Ovary (tissue), 9 donors: ENCODE measurements around the gene FLNA. TPM values are rescaled to one million over a fixed set of nuclear protein-coding genes. Genes with fewer than 3 reads are reported as not detected.

Experiments used
- DNase-seq, 5 donors: peaks; one replicate each; pipeline ENCODE4 v3.0.0-alpha.2; 2019 to 2020
- H3K27ac ChIP-seq, 2 donors: fragments of 200-600 bp; one replicate each; pipeline versions ENCODE4 v1.5.1 to v1.8.0; 2019 to 2022
- H3K27me3 ChIP-seq: fragments of 200-600 bp; one replicate; pipeline ENCODE4 v1.8.0; 2022
- H3K36me3 ChIP-seq: fragments of 200-600 bp; sonication (generic); one replicate; pipeline ENCODE4 v1.5.1; 2019
- H3K4me1 ChIP-seq: one replicate; pipeline ENCODE4 v1.8.1; 2013; ENCODE audit warnings: mild to moderate bottlenecking, moderate library complexity; ENCODE audit not compliant: insufficient read depth
- H3K4me3 ChIP-seq: fragments of 200-600 bp; sonication (generic); one replicate; pipeline ENCODE4 v1.5.1; 2017
- H3K9me3 ChIP-seq, 2 donors: fragments of 200-600 bp in 1 of 2; sonication (generic) in 1 of 2; one replicate each; pipeline versions ENCODE4 v1.5.1 to v1.8.1; 2013 to 2019; ENCODE audit warnings: mild to moderate bottlenecking in 1 of 2, moderate library complexity in 1 of 2
- CTCF ChIP-seq, 3 donors: fragments of 450-650 bp in 2 of 3; fragments of 200-600 bp in 1 of 3; IDR thresholded peaks; one replicate each; pipeline versions ENCODE4 v1.5.1 to v1.8.0; 2016 to 2022; ENCODE audit warnings: antibody characterized with exemption in 3 of 3, mild to moderate bottlenecking in 1 of 3
- EP300 ChIP-seq: sonication (generic); formaldehyde crosslinking; IDR thresholded peaks from one replicate; pipeline ENCODE4 v1.6.1; 2017; ENCODE audit warnings: antibody characterized with exemption
- POLR2A ChIP-seq: fragments of 450-650 bp; IDR thresholded peaks from one replicate; pipeline ENCODE4 v1.6.1; 2017; ENCODE audit warnings: antibody characterized with exemption, mild to moderate bottlenecking, moderate library complexity
- WGBS, 3 donors: extraction: QIAGEN DNeasy Blood & Tissue Kit in 1 of 3; methylation state at CpG; one replicate each; pipeline versions ENCODE4 v1.1.5 to v1.1.7; 2013 to 2017; 5-methylcytosine and 5-hydroxymethylcytosine counted together
- intact Hi-C, 4 donors: fragments of 100-400 bp; cut with DNase I; formaldehyde crosslinking; loops; one replicate each; pipeline versions ENCODE4 v1.11.0 to v1.15.1; 2022 to 2023
- polyA plus RNA-seq, 2 donors: library from polyadenylated mRNA; stranded (reverse); fragments of 200-250 nt in 1 of 2; fragments of 350-450 nt in 1 of 2; fragmentation: Illumina TruSeq in 1 of 2; extraction: RNeasy Lipid Tissue Mini Kit (QIAGEN cat#74804) in 1 of 2; gene quantifications; one replicate each; pipeline ENCODE4 v1.2.3, GENCODE V29; 2013 to 2014
- total RNA-seq, 7 donors: library from RNA; depleted of rRNA in 2 of 7; stranded (reverse); fragments of >200 nt in 2 of 7; fragmentation: NEBNext Ultra II Directional in 3 of 7; extraction: Animal tissue kit (Norgen Biotek cat#: 25700) in 3 of 7; gene quantifications; one replicate each; pipeline versions ENCODE4 v1.1.0 to v1.2.4, GENCODE V29; 2016 to 2023
- donor health status: DM: no; HTN: no; CAD: no; lungs with moderate emphysema.
- donor health status: DM: no; HTN: no; CAD: no.
- donor health status: Bipolar disorder and iron deficiency.
- donor health status: DM: yes; HTN: yes; CAD: no.
- donor health status: DM: no; HTN: no; CAD: no.
- donor health status: DM: yes; HTN: yes; CAD: no.

The FLNA gene
- total and polyA plus RNA-seq, 9 donors: 327 to 2,249 (median 885) TPM

- Histone ChIP-seq H3K36me3 (no peaks in the 10 kb centered on the region), H3K27ac (no peak overlapping the region)
Observed at GRCh38 chrX:154365052-154365600, 9.3 kb downstream of the FLNA start.

DNA sequence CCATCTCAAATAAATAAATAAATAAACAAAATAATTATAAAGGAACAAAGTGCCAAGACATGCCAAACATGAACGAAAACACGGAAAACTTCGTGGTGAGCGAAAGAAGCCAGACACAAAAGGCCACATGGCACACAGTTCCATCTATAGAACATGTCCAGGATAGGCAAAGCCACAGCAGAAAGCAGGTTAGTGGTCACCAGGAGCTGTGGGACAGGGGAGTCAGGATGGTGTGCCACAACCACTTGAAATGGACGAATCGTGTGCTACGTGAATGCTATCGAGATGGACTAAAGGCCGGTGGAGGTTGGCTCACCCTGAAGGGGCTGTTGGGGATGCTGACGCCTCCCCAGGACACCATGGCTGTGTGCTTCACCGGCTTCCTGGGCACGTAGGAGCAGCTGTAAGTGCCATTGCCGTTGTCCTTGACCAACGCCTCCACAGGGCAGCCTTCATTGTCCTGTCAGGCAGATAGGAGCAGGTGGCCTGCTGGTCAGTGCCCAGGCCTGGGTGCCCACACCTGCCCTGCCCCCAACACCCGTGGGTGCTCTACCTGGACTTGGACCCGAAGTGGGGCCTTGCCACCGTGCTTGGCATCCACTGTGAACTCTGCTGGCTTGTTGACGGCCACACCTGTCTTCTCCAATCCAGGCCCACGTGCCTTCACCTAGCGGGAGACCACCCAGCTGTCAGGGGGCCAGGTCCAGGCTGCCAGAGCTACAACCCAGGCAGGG lies 10.6 kb downstream of the FLNA start:
- H3K9me3 ChIP-seq: no peaks in the 10 kb centered on the region
- no peak for TF ChIP-seq EP300
- TF ChIP-seq CTCF (IDR thresholded peaks at IDR 0.05): no peak
- TF ChIP-seq POLR2A: no peak
- 69 to 73% (median 72%) methylated on average over 18 to 20 of the region's 20 CpGs for WGBS, 3 donors
- H3K4me3 ChIP-seq: no peak overlapping the region
- no peak overlapping the region for H3K27ac ChIP-seq
- peaks cover 8% of the 10 kb centered on the region for H3K4me1 ChIP-seq
- no peaks in the 10 kb centered on the region for H3K36me3 ChIP-seq
- H3K27me3 ChIP-seq: no peaks in the 10 kb centered on the region
- intact Hi-C loops: no loop called here
- DNase-seq: no peak

More at GRCh38 chrX:154365052-154365600, 9.3 kb downstream of the FLNA start:
- no peak for DNase-seq
- Histone ChIP-seq H3K4me3 (no peak overlapping the region), H3K27me3 (no peaks in the 10 kb centered on the region), H3K9me3 (no peaks in the 10 kb centered on the region), H3K4me1 (peaks cover 8% of the 10 kb centered on the region)
- WGBS, 3 donors: 64 to 75% (median 67%) methylated on average over 20 of the region's 20 CpGs
- intact Hi-C loops: no loop called here
- TF ChIP-seq CTCF (IDR thresholded peaks at IDR 0.05) (no peak), EP300 (no peak), POLR2A (no peak)

DNA sequence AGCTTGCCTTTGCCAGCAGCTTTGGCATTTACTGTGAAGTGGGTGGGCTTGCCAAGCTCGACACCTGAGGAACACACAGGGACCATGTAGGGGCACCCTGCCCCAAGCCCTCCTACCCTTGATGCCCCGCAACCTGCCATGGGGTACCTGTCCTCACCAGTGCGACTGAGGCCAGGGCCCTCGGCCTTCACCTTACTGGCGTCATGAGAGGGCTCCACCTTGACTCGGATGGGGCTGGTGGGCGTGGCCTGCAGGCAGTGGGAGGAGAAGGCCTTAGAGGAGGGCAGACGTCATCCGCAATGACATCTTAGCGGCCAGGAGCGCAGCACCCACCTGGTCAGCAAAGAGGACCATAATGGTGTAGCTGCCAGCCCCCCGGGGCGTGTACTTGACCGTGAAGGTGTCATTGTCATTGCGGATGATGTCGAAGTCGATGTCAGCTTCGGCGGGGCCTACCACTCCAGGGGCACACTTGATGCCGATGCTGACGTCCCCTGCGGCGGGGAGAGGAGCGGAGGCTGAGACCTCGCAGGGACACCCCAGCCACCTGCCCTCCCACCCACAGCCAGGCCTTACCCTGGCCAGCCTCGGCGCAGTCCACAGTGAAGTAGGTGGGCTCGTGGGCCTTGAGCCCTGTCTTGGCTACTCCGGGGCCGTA lies 12.2 kb downstream of the FLNA start:
- H3K27ac ChIP-seq: no peak overlapping the region
- WGBS, 3 donors: 80 to 84% (median 81%) methylated on average over 29 to 30 of the region's 30 CpGs
- peaks cover 1% of the 10 kb centered on the region for H3K4me1 ChIP-seq

More for the DNA sequence above, 12.2 kb downstream of the FLNA start:
- no peaks in the 10 kb centered on the region for H3K36me3 ChIP-seq
- H3K27me3 ChIP-seq: no peaks in the 10 kb centered on the region
- no peak overlapping the region for H3K4me3 ChIP-seq
- no peak for TF ChIP-seq POLR2A
- no peak for TF ChIP-seq CTCF (IDR thresholded peaks at IDR 0.05)
- no peak for TF ChIP-seq EP300
- no peaks in the 10 kb centered on the region for H3K9me3 ChIP-seq
- DNase-seq: no peak
- intact Hi-C loops: no loop called here
